CD4-positive, alpha-beta T cell treated with Interleukin-4 for 1 hour (primary cell): Measurements from ENCODE around the gene GUCY1A2.
"Not testable (repeated sequence)": the region's sequence is repeated elsewhere in the genome, so short reads cannot be mapped to it uniquely, and the experiment has no call there.

Experiments used
- DNase-seq, 2 donors: peaks; one replicate each; pipeline ENCODE4 v3.0.0-alpha.2; 2020 to 2022

Gene GUCY1A2

GRCh38 chr11:106920899-106921509 is 97.3 kb downstream of the GUCY1A2 start:
- no peak for DNase-seq

DNA sequence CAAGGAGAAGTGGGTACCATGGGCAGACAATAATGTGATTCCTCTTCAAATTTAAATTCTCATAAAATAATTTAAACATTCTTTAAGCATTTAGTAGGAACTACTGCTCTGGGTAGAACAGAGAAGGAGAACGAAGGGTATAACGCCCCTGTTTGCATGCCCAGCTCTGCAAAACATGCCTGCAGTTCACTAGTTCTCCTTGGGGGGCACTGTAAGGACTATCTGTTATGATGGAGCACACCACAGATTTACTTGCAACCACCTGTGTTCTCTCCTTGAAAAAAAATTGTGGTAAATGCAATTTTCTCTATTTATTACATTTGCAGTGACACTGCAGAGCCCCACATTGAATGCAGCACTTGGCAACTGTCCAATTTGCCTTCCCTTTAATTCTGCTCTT is 100.3 kb downstream of the GUCY1A2 start:
- DNase-seq = no peak

DNA sequence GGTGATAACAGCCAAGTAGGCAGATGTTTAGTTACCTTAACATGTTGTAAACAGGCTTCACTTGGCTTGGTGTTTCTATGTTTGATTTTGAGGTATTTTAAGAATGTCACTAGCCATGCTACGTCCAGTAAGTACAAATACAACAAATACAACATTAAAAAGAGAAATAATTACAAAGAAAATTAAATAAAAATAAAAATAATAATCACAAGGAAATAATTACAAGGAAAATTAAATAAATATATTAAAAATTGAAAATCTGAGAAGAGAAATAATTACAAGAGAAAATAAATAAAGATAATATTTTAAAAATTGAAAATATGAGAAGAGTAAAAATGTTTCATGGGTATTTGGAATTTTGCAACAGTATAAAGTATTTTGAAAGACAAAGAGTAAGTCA is 103.9 kb downstream of the GUCY1A2 start:
- no peak for DNase-seq

- DNase-seq = no peak
These were observed 105.1 kb downstream of the GUCY1A2 start for GRCh38 chr11:106913141-106913540.

- DNase-seq = no peak
These were observed 113.5 kb downstream of the GUCY1A2 start for GRCh38 chr11:106904826-106905225.

- DNase-seq = no peak
These were observed 128.6 kb downstream of the GUCY1A2 start for GRCh38 chr11:106889718-106890117.

- no peak for DNase-seq
These were observed 129.9 kb downstream of the GUCY1A2 start for GRCh38 chr11:106888386-106888785.

DNA sequence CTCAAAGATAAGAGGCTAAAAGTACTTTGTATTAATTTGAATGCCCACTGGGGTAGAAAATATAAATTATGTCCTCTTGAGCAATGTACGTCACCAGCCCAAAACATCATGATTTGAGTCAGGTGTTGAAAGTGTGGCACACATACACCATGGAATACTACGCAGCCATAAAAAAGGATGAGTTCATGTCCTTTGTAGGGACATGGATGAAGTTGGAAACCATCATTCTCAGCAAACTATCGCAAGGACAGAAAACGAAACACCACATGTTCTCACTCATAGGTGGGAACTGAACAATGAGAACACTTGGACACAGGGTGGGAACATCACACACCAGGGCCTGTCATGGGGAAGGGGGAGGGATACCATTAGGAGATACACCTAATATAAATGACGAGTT is 134.6 kb downstream of the GUCY1A2 start:
- not testable (repeated sequence) for DNase-seq

GRCh38 chr11:106879832-106880546 is 138.3 kb downstream of the GUCY1A2 start:
- DNase-seq = no peak

DNA sequence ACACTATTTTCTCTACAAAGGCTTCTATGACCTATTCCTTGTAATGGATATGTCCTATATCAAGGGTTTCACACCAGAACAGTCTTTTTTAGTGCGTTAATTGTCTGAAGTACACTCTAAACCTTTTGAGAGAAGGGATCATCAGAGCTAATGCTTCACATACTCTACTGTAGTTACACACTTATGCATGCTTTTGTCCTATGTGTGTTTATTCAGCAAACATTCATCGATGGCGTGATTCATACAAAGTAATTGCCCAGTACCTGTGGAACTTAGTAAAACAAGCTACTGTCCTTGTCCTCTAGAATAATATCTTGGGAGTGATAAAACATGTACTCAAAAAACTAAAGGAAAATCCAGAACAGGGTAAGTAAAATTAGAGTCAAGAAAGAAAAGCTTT is 139.2 kb downstream of the GUCY1A2 start:
- no peak for DNase-seq

DNA sequence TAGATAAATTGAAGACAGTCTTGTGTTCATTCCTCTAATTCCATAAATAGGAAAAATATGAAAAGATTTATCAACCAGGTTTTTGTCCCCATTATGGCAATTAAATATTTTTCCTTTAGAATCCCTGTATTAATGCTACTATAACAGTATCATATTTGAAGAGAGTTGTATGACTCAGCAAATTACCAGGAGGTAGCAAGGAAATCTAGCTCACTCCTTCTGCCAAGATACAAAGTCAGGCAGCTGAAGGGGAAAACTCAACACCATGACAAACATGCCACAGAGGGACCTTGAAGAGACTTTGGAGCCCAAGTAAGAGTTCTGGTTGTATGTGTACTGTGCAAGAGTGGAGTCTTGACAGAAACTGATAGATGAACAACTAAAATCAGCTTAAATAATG is 143.3 kb downstream of the GUCY1A2 start:
- no peak for DNase-seq

DNA sequence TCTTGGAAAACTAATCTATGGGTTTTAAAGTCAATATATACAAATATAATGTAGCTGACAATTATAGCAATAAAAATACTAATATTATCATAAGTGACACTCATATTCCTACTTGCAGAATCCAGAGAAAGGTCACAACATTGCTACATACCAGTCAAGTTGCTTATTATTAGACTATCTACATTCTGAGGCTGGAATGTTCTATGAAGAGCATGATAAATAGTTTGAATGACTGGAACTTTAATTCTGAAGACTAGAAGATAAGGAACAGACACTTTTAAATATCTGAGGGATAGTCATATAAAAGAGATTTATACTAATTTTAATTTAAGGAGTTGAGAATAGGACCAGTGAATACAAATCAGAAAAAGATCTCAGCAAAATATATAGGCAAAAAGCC is 146.0 kb downstream of the GUCY1A2 start:
- no peak for DNase-seq

- DNase-seq = no peak
These were observed 160.1 kb downstream of the GUCY1A2 start for GRCh38 chr11:106858200-106858599.

DNA sequence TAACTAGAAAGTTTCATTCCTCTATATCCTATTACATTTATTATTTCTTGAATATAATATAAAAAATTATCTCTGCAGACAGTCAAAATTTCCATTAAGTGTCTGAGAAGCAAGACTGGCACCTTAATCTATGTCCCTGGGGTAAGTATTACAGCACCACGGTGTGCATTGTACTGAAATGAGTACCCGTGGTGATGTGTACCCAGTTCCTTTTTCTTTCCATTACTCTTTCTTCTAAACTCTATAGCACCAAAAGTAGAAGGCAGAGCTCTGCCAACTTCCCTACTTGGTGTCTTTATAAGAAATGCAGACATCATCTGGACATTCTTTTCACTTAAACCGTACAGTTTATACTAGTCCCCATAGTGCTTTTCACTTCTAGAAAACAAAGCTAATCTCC is 161.7 kb downstream of the GUCY1A2 start:
- DNase-seq = no peak

DNA sequence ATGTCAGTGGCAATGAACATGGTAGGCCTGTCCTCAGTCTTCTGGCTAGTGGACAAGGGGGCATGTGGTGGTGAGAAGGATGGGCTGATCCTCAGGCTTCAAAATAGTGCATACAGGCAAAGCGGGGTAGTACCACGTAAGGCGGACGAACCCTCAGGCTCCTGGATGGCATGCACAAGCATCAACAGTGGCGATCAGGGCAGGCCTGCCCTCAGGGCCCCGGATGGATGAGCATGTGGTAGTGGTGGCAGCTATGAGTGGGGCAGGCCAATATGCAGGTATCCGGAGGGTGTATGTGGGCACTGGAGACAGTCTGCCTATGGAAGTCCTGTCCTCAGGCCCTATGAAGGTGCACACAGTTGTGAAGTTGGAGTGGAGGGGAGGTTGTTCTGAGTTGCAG is 163.8 kb downstream of the GUCY1A2 start:
- no peak for DNase-seq

DNA sequence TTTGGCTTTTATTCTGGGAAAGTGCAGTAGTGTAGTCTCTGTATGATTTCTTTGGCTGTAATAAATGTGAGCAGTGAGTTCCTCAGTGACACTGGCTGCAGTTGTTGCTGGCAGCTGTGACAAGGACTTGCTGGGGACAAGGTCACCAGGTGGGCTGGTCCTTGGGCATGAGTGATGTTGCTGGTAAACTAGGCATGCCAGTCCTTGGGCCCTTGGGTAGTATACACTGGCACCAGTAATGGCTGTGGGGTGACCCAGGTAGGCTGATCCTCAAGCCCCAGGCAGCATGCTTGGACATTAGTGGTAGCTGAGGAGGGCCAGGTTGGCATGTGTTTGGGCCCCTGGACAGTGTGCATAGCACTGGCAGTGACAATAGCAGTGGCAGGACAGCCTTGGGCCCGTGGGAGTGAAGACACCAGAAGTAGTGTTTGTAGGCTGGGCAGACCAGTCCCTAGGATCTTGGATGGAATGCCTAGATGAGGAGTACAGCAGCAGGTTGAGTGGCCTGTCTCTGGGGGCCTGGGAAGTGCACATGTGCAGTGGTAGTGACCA is 164.3 kb downstream of the GUCY1A2 start:
- no peak for DNase-seq

- DNase-seq = no peak
These were observed 165.5 kb downstream of the GUCY1A2 start for GRCh38 chr11:106852779-106853178.

- DNase-seq = no peak
These were observed 169.8 kb downstream of the GUCY1A2 start for GRCh38 chr11:106848526-106848925.

DNA sequence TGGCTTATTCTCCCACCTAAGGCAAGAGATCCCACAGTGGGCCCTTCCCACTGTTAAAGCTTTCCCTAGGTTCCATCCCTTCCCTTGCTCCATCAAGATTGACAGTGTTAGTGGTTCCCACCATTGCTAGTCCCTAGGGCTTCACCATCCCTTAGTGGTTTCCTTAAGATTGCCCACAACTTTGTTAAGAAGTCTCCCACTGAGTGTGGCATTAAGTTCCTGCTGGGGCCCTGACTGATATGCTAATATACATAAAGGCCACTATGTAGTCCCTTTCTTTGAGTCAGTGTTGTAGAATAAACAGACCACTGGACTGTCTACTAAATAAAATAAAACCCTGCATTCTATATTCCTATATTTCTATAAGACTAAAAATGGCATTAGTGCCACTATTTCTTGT is 176.1 kb downstream of the GUCY1A2 start:
- DNase-seq = no peak

- DNase-seq = no peak
These were observed 177.3 kb downstream of the GUCY1A2 start for GRCh38 chr11:106840947-106841346.

GRCh38 chr11:106840146-106840545 is 178.1 kb downstream of the GUCY1A2 start:
- no peak for DNase-seq

GRCh38 chr11:106834567-106834966 is 183.7 kb downstream of the GUCY1A2 start:
- DNase-seq = no peak

DNA sequence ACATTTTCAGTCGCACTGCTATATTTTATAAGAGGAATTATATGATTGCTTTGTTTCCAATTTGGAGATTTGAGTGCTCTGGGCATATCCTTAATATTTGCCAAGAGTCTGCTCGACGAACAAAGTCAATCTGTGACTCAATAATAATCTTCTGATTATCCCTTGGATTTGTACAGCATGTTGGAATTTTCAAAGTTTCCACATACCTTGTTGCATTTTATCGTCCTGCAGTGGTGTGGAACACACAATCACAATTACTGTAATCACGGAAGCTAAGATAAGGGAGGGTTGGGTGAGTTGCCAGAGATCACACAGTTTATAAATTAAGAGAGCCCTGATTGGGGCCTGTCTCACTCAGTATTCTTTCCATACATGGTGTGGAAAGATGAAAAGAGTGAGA is 189.3 kb downstream of the GUCY1A2 start:
- DNase-seq = no peak

GRCh38 chr11:106828576-106828975 is 189.7 kb downstream of the GUCY1A2 start:
- DNase-seq = no peak

DNA sequence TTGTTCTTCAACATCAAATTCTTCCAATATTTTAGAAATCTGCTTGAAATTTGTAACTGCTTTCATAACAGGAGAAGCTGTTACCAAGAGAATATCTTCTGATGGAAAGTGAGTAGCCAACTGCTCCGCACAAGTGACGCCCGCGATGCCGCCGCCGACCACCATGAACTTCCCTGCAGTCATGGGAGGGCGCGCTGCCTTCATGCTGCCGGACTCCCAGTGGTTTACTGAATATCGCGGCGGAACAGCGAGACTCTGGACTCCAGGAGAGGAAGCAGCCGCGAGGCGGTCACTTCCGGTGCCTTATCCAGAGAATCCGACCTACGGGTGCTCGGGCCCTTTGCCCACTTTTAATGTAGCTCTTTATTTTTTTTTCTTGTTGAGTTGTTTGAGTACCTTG is 190.6 kb downstream of the GUCY1A2 start:
- DNase-seq = no peak
